ENCODE data around the gene GRAMD1B.

GRCh38 chr11:123578778-123579481 lies 148.9 kb downstream of the GRAMD1B start:
- TF ChIP-seq POLR2A (IDR thresholded peaks at IDR 0.05): no peak
- no peak for TF ChIP-seq CTCF (IDR thresholded peaks at IDR 0.05 in 4 of 5, conservative IDR thresholded peaks at IDR 0.05 in 1 of 5)

All from gastrocnemius medialis (tissue), 4 donors.